Caco-2 (cell line): Measurements from ENCODE around the gene FNDC3B. TPM values are rescaled to one million over a fixed set of nuclear protein-coding genes. Genes with fewer than 3 reads are reported as not detected.

ENCODE experiments used
- BruUV-seq: library from RNA; stranded (reverse); fragments of 400-500 nt; replicated peaks from 2 replicates; lab custom pipeline; 2021; lab: Mats Ljungman, UMichigan
- CTCF ChIA-PET: fragments of 300-600 bp; sonication (Branson Sonifier 250); formaldehyde crosslinking; loops from one replicate; lab custom pipeline; 2022; ENCODE audit warnings: antibody characterized with exemption; lab: Charles Lee
- POLR2A ChIA-PET: fragments of 300-600 bp; sonication (Branson Sonifier 250); formaldehyde crosslinking; loops from one replicate; lab custom pipeline; 2022; ENCODE audit warnings: antibody characterized with exemption; lab: Charles Lee
- DNase-seq, 2 experiments: peaks; one replicate each; pipeline versions ENCODE4 v3.0.0 to v3.0.0-alpha.2; 2020 to 2022
- H3K27me3 ChIP-seq: replicated peaks from 2 replicates; pipeline ENCODE4 v1.6.0; 2011; ENCODE audit warnings: low read length; ENCODE audit not compliant: control insufficient read depth, insufficient read depth
- H3K36me3 ChIP-seq: 2 replicates; pipeline ENCODE4 v1.5.1; 2011; ENCODE audit warnings: low read length; ENCODE audit not compliant: control insufficient read depth, insufficient read depth
- H3K4me1 ChIP-seq: fragments of 250-450 bp; sonication (Bioruptor Pico); 2 replicates; pipeline ENCODE4 v1.5.1; 2020; ENCODE audit warnings: mild to moderate bottlenecking
- H3K4me3 ChIP-seq: 2 replicates; pipeline ENCODE4 v1.5.1; 2011; ENCODE audit warnings: low read depth, mild to moderate bottlenecking, control low read depth, low read length
- H3K9me3 ChIP-seq: fragments of 250-450 bp; sonication (Bioruptor Pico); 2 replicates; pipeline ENCODE4 v1.5.1; 2020; ENCODE audit warnings: mild to moderate bottlenecking, moderate library complexity
- H3K27ac Mint-ChIP-seq: one replicate; pipeline ENCODE4 v1.8.0; 2022; ENCODE audit warnings: mixed read lengths; ENCODE audit not compliant: unreplicated experiment
- H3K27me3 Mint-ChIP-seq: one replicate; pipeline ENCODE4 v1.8.0; 2022; ENCODE audit warnings: mixed read lengths; ENCODE audit not compliant: insufficient read depth, unreplicated experiment
- H3K36me3 Mint-ChIP-seq: one replicate; pipeline ENCODE4 v1.8.0; 2022; ENCODE audit warnings: mild to moderate bottlenecking, mixed read lengths; ENCODE audit not compliant: insufficient read depth, unreplicated experiment
- H3K4me1 Mint-ChIP-seq: one replicate; pipeline ENCODE4 v1.8.0; 2022; ENCODE audit warnings: low read depth, mixed read lengths; ENCODE audit not compliant: unreplicated experiment
- H3K4me3 Mint-ChIP-seq: one replicate; pipeline ENCODE4 v1.8.0; 2022; ENCODE audit warnings: mild to moderate bottlenecking, moderate library complexity, mixed read lengths; ENCODE audit not compliant: unreplicated experiment
- H3K9me3 Mint-ChIP-seq: one replicate; pipeline ENCODE4 v1.8.0; 2022; ENCODE audit warnings: mixed read lengths; ENCODE audit not compliant: unreplicated experiment
- intact Hi-C: fragments of 100-400 bp; cut with micrococcal nuclease; formaldehyde crosslinking; loops from one replicate; pipeline ENCODE4 v1.10.0; 2022; ENCODE audit not compliant: unreplicated experiment
- total RNA-seq: library from RNA; stranded (reverse); gene quantifications from 2 replicates; pipeline ENCODE4 v1.2.3, GENCODE V29; 2022
- TF ChIP-seq, protein P1 (sequence below), 2 experiments: fragments of 200-600 bp in 1 of 2; IDR thresholded peaks; 1 replicate in 1 of 2; 2 replicates in 1 of 2; pipeline versions ENCODE4 v1.5.1 to v1.8.0; 2011 to 2022; ENCODE audit warnings: antibody characterized with exemption in 1 of 2, control low read depth in 1 of 2, inconsistent platforms in 1 of 2, low read depth in 1 of 2, low read length in 1 of 2, mild to moderate bottlenecking in 1 of 2, moderate library complexity in 1 of 2; ENCODE audit not compliant: insufficient read depth in 1 of 2, severe bottlenecking in 1 of 2, unreplicated experiment in 1 of 2

The FNDC3B gene
- total RNA-seq, 1 experiment from 2014 or later = 59.8 TPM

DNA sequence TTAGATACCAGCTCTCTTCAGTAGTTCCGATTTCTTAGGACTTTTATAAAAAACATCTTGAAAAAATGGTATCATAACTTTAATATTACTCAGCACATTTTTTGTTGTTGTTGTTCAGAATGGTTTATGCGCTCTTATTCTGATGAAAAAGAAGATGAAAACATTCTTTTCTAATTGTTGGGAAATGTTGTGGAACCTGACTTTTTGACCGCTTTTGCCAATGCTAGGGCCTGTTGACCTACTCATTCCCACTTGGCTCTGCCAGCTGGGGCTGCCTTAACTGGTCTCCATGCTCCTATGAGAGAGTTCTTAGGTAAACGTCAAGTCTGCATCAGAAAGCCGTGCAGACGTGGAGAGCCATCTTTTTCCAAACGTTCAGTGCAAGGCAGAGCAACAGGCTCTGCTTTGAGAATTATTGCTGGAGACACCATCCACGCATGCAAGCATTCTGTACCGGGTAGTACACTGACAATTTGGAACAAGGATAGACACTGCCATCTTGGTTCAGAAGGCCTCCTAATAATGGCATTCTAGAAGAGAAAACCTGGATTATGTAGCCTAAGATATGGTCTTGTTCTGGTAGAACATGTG, 232.1 kb downstream of the FNDC3B start:
- no peaks in the 10 kb centered on the region for H3K36me3 ChIP-seq

DNA sequence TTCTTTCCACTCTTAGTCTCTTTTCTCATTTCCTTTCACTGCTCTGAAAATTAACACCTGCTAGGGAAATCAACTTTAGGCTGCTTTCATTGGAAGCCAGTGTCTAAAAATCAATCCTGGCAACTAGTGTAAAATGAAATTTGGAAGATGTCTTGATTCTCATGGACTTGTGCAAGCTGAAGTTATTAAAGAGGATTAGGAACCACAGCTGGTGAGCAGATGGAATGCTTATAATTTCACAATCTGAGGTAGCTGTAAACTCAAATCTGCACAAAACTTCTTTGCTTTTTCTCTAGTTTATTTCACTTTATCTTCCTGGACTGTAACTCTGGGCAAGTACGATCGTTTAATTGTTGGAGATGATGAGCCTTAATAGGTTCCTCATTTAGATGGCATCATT, 233.3 kb downstream of the FNDC3B start:
- intact Hi-C loops = loop anchor here (10.0 kb wide), 1 partner anchor 238 kb away; the partner anchor contains the start of gene FNDC3B
- TF ChIP-seq, protein P1, sequence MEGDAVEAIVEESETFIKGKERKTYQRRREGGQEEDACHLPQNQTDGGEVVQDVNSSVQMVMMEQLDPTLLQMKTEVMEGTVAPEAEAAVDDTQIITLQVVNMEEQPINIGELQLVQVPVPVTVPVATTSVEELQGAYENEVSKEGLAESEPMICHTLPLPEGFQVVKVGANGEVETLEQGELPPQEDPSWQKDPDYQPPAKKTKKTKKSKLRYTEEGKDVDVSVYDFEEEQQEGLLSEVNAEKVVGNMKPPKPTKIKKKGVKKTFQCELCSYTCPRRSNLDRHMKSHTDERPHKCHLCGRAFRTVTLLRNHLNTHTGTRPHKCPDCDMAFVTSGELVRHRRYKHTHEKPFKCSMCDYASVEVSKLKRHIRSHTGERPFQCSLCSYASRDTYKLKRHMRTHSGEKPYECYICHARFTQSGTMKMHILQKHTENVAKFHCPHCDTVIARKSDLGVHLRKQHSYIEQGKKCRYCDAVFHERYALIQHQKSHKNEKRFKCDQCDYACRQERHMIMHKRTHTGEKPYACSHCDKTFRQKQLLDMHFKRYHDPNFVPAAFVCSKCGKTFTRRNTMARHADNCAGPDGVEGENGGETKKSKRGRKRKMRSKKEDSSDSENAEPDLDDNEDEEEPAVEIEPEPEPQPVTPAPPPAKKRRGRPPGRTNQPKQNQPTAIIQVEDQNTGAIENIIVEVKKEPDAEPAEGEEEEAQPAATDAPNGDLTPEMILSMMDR (IDR thresholded peaks at IDR 0.05; ENCODE audit: insufficient read depth in 1 of 2, low read depth in 1 of 2, low read length in 1 of 2, severe bottlenecking in 1 of 2, unreplicated experiment in 1 of 2) = no peak
- Mint-ChIP-seq H3K36me3 (peaks cover 5% of the 10 kb centered on the region), H3K9me3 (no peaks in the 10 kb centered on the region), H3K27ac (no peak overlapping the region), H3K4me1 (no peaks in the 10 kb centered on the region), H3K4me3 (no peak overlapping the region), H3K27me3 (no peaks in the 10 kb centered on the region)
- POLR2A ChIA-PET = no interaction called here
- Histone ChIP-seq H3K4me1 (no peaks in the 10 kb centered on the region), H3K9me3 (no peaks in the 10 kb centered on the region), H3K36me3 (no peaks in the 10 kb centered on the region), H3K27me3 (no peaks in the 10 kb centered on the region), H3K4me3 (no peak overlapping the region)
- no peak for DNase-seq
- CTCF ChIA-PET = no interaction called here
- BruUV-seq = no TSS peak

More for the DNA sequence above, 232.1 kb downstream of the FNDC3B start:
- no peak overlapping the region for H3K4me3 Mint-ChIP-seq
- ChIA-PET POLR2A (no interaction called here), CTCF (no interaction called here)
- TF ChIP-seq, protein P1 (IDR thresholded peaks at IDR 0.05; ENCODE audit: insufficient read depth in 1 of 2, low read depth in 1 of 2, low read length in 1 of 2, severe bottlenecking in 1 of 2, unreplicated experiment in 1 of 2) = no peak
- no peak overlapping the region for H3K27ac Mint-ChIP-seq
- Histone ChIP-seq H3K4me1 (no peaks in the 10 kb centered on the region), H3K27me3 (no peaks in the 10 kb centered on the region), H3K9me3 (no peaks in the 10 kb centered on the region), H3K4me3 (no peak overlapping the region)
- intact Hi-C loops = loop anchor here (10.0 kb wide), 1 partner anchor 237 kb away; the partner anchor contains the start of gene FNDC3B
- DNase-seq = no peak
- H3K4me1 Mint-ChIP-seq = no peaks in the 10 kb centered on the region
- no TSS peak for BruUV-seq
- H3K9me3 Mint-ChIP-seq = no peaks in the 10 kb centered on the region
- H3K27me3 Mint-ChIP-seq = no peaks in the 10 kb centered on the region
- peaks cover 9% of the 10 kb centered on the region for H3K36me3 Mint-ChIP-seq

GRCh38 chr3:172273378-172273777, 234.0 kb downstream of the FNDC3B start:
- Mint-ChIP-seq H3K36me3 (peaks cover 9% of the 10 kb centered on the region), H3K4me1 (no peaks in the 10 kb centered on the region), H3K27me3 (no peaks in the 10 kb centered on the region), H3K27ac (no peak overlapping the region), H3K9me3 (no peaks in the 10 kb centered on the region), H3K4me3 (no peak overlapping the region)
- Histone ChIP-seq H3K27me3 (no peaks in the 10 kb centered on the region), H3K4me1 (no peaks in the 10 kb centered on the region), H3K9me3 (no peaks in the 10 kb centered on the region), H3K36me3 (no peaks in the 10 kb centered on the region), H3K4me3 (no peak overlapping the region)
- intact Hi-C loops = loop anchor here (10.0 kb wide), 1 partner anchor 239 kb away; the partner anchor contains the start of gene FNDC3B
- ChIA-PET POLR2A (no interaction called here), CTCF (no interaction called here)
- TF ChIP-seq, protein P1 (IDR thresholded peaks at IDR 0.05; ENCODE audit: insufficient read depth in 1 of 2, low read depth in 1 of 2, low read length in 1 of 2, severe bottlenecking in 1 of 2, unreplicated experiment in 1 of 2) = no peak
- no TSS peak for BruUV-seq
- DNase-seq = no peak
